Right lobe of liver (tissue), 6 donors: ENCODE results near the gene CARHSP1. TPM values are rescaled to one million over a fixed set of nuclear protein-coding genes. Genes with fewer than 3 reads are reported as not detected.

Experiments used
- ATAC-seq, 4 donors: fragments of 200-7000 bp; cut with Tn5 transposase; one replicate each; pipeline ENCODE4 v1.9.1; 2020; ENCODE audit warnings: mild to moderate bottlenecking in 4 of 4, moderate library complexity in 4 of 4
- DNase-seq, 3 donors: peaks; one replicate each; pipeline ENCODE4 v3.0.0-alpha.2; 2020
- H3K27ac ChIP-seq, 3 donors: fragments of 200-600 bp; one replicate each; pipeline ENCODE4 v1.8.0; 2022
- H3K27me3 ChIP-seq, 2 donors: fragments of 200-600 bp; one replicate each; pipeline ENCODE4 v1.8.0; 2022
- H3K36me3 ChIP-seq, 4 donors: fragments of 200-600 bp; sonication (generic) in 1 of 4; one replicate each; pipeline versions ENCODE4 v1.5.1 to v1.8.0; 2017 to 2022; ENCODE audit warnings: control low read depth in 1 of 4
- H3K4me1 ChIP-seq, 4 donors: fragments of 200-600 bp; sonication (generic) in 1 of 4; one replicate each; pipeline versions ENCODE4 v1.5.1 to v1.8.0; 2017 to 2022; ENCODE audit warnings: control low read depth in 1 of 4
- H3K4me3 ChIP-seq, 3 donors: fragments of 200-600 bp; one replicate each; pipeline ENCODE4 v1.8.0; 2022
- H3K9me3 ChIP-seq, 4 donors: fragments of 200-600 bp; sonication (generic) in 1 of 4; one replicate each; pipeline versions ENCODE4 v1.5.1 to v1.8.0; 2017 to 2022; ENCODE audit warnings: control low read depth in 1 of 4
- CTCF ChIP-seq, 4 donors: fragments of 200-600 bp in 3 of 4; fragments of 450-650 bp in 1 of 4; IDR thresholded peaks; one replicate each; pipeline versions ENCODE4 v1.5.1 to v1.8.0; 2016 to 2022; ENCODE audit warnings: antibody characterized with exemption in 4 of 4, mild to moderate bottlenecking in 2 of 4
- POLR2A ChIP-seq: fragments of 450-650 bp; IDR thresholded peaks from one replicate; pipeline ENCODE4 v1.6.1; 2017; ENCODE audit warnings: antibody characterized with exemption, mild to moderate bottlenecking
- WGBS: methylation state at CpG from one replicate; pipeline ENCODE4 v1.1.6; 2018; ENCODE audit warnings: low coverage, low lambda C conversion rate; ENCODE audit not compliant: insufficient coverage; ENCODE audit errors: missing lambda C conversion rate; 5-methylcytosine and 5-hydroxymethylcytosine counted together
- intact Hi-C, 2 donors: fragments of 100-400 bp; cut with DNase I; formaldehyde crosslinking; loops; one replicate each; pipeline versions ENCODE4 v1.11.2 to v1.14.1; 2022
- total RNA-seq, 6 experiments: library from RNA; depleted of rRNA in 2 of 6; stranded (reverse); fragments of >200 nt in 2 of 6; fragmentation: NEBNext Ultra II Directional in 3 of 6; extraction: Animal tissue kit (Norgen Biotek cat#: 25700) in 3 of 6; gene quantifications; one replicate each; pipeline versions ENCODE4 v1.1.0 to v1.2.4, GENCODE V29; 2016 to 2023
- donor health status: DM: no; HTN: yes; CAD: no.
- donor health status: DM: no; HTN: no; CAD: no.
- donor health status: DM: no; HTN: no; CAD: no.
- donor health status: DM: no; HTN: yes; CAD: no.
- donor health status: DM: no; HTN: yes; CAD: no.

The CARHSP1 gene
- total RNA-seq, 6 experiments from 2014 or later = 61.5 to 132 (median 73.1) TPM

GRCh38 chr16:8862309-8863130 is 6.3 kb downstream of the CARHSP1 start:
- Histone ChIP-seq H3K27ac (peak overlapping the region; percentile 76 to 89 (median 85)), H3K4me3 (peak overlapping the region in 2 of 3 donors; percentile 40 to 52), H3K4me1 (peaks cover 0 to 68% (median 34%) of the 10 kb centered on the region in 4 donors), H3K36me3 (peaks cover 0 to 10% (median 0%) of the 10 kb centered on the region in 4 donors), H3K9me3 (no peaks in the 10 kb centered on the region), H3K27me3 (no peaks in the 10 kb centered on the region)
- WGBS = 62% methylated on average over 14 of the region's 14 CpGs
- TF ChIP-seq CTCF (IDR thresholded peaks at IDR 0.05) (no peak), POLR2A (no peak)
- intact Hi-C loops = loop anchor here in 1 of 2 donors (10.0 kb wide), 1 partner anchor 58 kb away; no protein-coding TSS in a partner anchor
- DNase-seq = peak in 1 of 3 donors; percentile 31
- ATAC-seq = no peak

DNA sequence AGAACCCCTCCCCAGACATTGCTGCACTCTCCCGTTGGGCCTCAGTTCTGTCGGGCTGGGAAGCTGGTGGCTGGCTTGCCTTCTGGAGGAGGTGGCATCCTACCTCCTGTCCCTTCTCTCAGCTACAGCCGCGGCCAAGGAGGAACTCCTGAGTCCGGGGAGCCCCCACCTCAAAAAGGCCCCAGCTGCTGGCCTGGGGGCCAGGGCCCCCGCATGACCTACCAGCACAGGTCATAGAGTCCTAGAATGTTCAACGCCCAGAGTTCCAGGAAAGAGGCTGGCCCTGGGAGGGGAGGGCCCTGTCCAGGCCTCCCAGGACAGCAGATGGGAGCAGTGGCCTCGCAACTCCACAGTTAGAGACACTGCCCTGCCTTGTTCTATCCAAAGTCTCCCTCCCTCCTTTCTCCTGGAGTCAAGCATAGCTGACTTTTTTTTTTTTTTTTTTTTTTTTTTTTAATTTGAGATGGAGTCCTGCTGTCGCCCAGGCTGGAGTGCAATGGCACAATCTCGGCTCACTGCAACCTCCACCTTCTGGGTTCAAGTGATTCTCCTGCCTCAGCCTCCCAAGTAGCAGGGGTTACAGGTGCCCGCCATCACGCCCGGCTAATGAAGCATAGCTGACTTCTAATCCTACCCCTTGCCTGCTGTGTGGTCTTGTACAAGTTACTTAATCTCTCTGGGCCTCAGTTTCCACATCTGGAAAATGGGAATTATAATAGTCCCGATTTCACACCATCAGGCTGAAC is 7.1 kb downstream of the CARHSP1 start:
- H3K4me1 ChIP-seq = peaks cover 0 to 68% (median 33%) of the 10 kb centered on the region in 4 donors
- H3K27me3 ChIP-seq = no peaks in the 10 kb centered on the region
- intact Hi-C loops = loop anchor here in 1 of 2 donors (10.0 kb wide), 1 partner anchor 57 kb away; no protein-coding TSS in a partner anchor
- 41% methylated on average over 7 of the region's 14 CpGs for whole genome bisulfite sequencing
- peaks cover 0 to 10% (median 0%) of the 10 kb centered on the region in 4 donors for H3K36me3 ChIP-seq
- peak overlapping the region; percentile 76 to 89 (median 85) for H3K27ac ChIP-seq
- H3K4me3 ChIP-seq = peak overlapping the region; percentile 29 to 52 (median 40)
- peak; percentile 74 to 83 (median 77) for DNase-seq
- TF ChIP-seq CTCF (IDR thresholded peaks at IDR 0.05) (no peak), POLR2A (no peak)
- no peaks in the 10 kb centered on the region for H3K9me3 ChIP-seq
- peak; percentile 39 to 55 (median 44) for ATAC-seq

GRCh38 chr16:8859913-8860881 is 8.6 kb downstream of the CARHSP1 start:
- no peaks in the 10 kb centered on the region for H3K9me3 ChIP-seq
- TF ChIP-seq CTCF (IDR thresholded peaks at IDR 0.05) (no peak), POLR2A (peak; percentile 22)
- peaks cover 0 to 57% (median 24%) of the 10 kb centered on the region in 4 donors for H3K4me1 ChIP-seq
- H3K36me3 ChIP-seq = peaks cover 0 to 10% (median 5%) of the 10 kb centered on the region in 4 donors
- 16% methylated on average over 15 of the region's 25 CpGs for WGBS
- H3K27ac ChIP-seq = peak overlapping the region; percentile 57 to 89 (median 85)
- ATAC-seq (peak; percentile 21 to 40 (median 24)), DNase-seq (peak; percentile 65 to 83 (median 76))
- intact Hi-C loops = loop anchor here in 1 of 2 donors (10.0 kb wide), 1 partner anchor 55 kb away; no protein-coding TSS in a partner anchor
- peak overlapping the region; percentile 29 to 52 (median 40) for H3K4me3 ChIP-seq
- H3K27me3 ChIP-seq = no peaks in the 10 kb centered on the region
